H1 (cell line): Measurements from ENCODE around the gene SLC2A5. TPM values are rescaled to one million over a fixed set of nuclear protein-coding genes. Genes with fewer than 3 reads are reported as not detected.

ENCODE experiments used
- CTCF ChIA-PET: fragments of 300-600 bp; sonication (Branson Sonifier 250); formaldehyde crosslinking; loops from one replicate; lab custom pipeline; 2021; ENCODE audit not compliant: partially characterized antibody; lab: Charles Lee
- POLR2A ChIA-PET: fragments of 300-600 bp; sonication (Branson Sonifier 250); formaldehyde crosslinking; loops from one replicate; lab custom pipeline; 2021; ENCODE audit warnings: inconsistent platforms; ENCODE audit not compliant: partially characterized antibody; lab: Charles Lee
- DNase-seq, 2 experiments: peaks; one replicate each; pipeline versions ENCODE4 v3.0.0 to v3.0.0-alpha.2; 2010 to 2022; ENCODE audit warnings: low spot score in 2 of 2, low read depth in 1 of 2, mixed read lengths in 1 of 2
- FAIRE-seq: peaks from 2 replicates; lab custom pipeline; 2011; peaks lifted over from hg19 to GRCh38; lab: Jason Lieb, UNC
- H2AFZ ChIP-seq: 2 replicates; pipeline ENCODE4 v1.8.1; 2012; ENCODE audit warnings: low read length, inconsistent platforms
- H2AK5ac ChIP-seq: 2 replicates; pipeline ENCODE4 v1.6.1; 2013; ENCODE audit warnings: low read depth, low read length
- H2BK120ac ChIP-seq: replicated peaks from 2 replicates; pipeline ENCODE3; 2013; ENCODE audit warnings: low read depth, low read length, inconsistent platforms
- H2BK12ac ChIP-seq: 2 replicates; pipeline ENCODE4 v1.6.1; 2013; ENCODE audit warnings: low read depth, low read length
- H2BK15ac ChIP-seq: 2 replicates; pipeline ENCODE4 v1.6.1; 2013; ENCODE audit warnings: low read length
- H2BK20ac ChIP-seq: 2 replicates; pipeline ENCODE4 v1.6.1; 2013; ENCODE audit warnings: low read length
- H2BK5ac ChIP-seq: 2 replicates; pipeline ENCODE4 v1.6.1; 2013; ENCODE audit warnings: low read depth, low read length
- H3K14ac ChIP-seq: 2 replicates; pipeline ENCODE4 v1.6.1; 2013; ENCODE audit warnings: inconsistent platforms; ENCODE audit not compliant: insufficient read length
- H3K18ac ChIP-seq: 2 replicates; pipeline ENCODE4 v1.6.1; 2013; ENCODE audit warnings: low read length; ENCODE audit errors: extremely low read depth
- H3K23ac ChIP-seq: 2 replicates; pipeline ENCODE4 v1.6.1; 2013; ENCODE audit warnings: inconsistent platforms; ENCODE audit not compliant: insufficient read length
- H3K23me2 ChIP-seq: 2 replicates; pipeline ENCODE4 v1.6.1; 2013; ENCODE audit warnings: low read depth, low read length
- H3K27ac ChIP-seq: 2 replicates; pipeline ENCODE4 v1.6.1; 2011; ENCODE audit warnings: low read depth, low read length, inconsistent platforms
- H3K27me3 ChIP-seq, 4 experiments: replicated peaks in 1 of 4; 1 replicate in 1 of 4; 2 replicates in 3 of 4; pipeline versions ENCODE4 v1.6.1 to v1.8.1; 2011 to 2013; ENCODE audit warnings: low read length in 3 of 4, mild to moderate bottlenecking in 3 of 4, inconsistent platforms in 2 of 4, mixed read lengths in 2 of 4, moderate library complexity in 1 of 4; ENCODE audit not compliant: control insufficient read depth in 3 of 4, insufficient read depth in 3 of 4; ENCODE audit errors: extremely low read depth in 1 of 4
- H3K36me3 ChIP-seq, 4 experiments: 2 replicates each; pipeline versions ENCODE4 v1.6.1 to v1.8.1; 2011 to 2013; ENCODE audit warnings: mild to moderate bottlenecking in 4 of 4, low read length in 3 of 4, moderate library complexity in 2 of 4, control low read depth in 1 of 4, inconsistent platforms in 1 of 4; ENCODE audit not compliant: insufficient read depth in 4 of 4, control insufficient read depth in 2 of 4
- H3K4ac ChIP-seq: replicated peaks from 2 replicates; pipeline ENCODE3; 2013; ENCODE audit warnings: low read length, low read depth, mixed read lengths, inconsistent platforms; ENCODE audit not compliant: insufficient read length
- H3K4me1 ChIP-seq, 4 experiments: replicated peaks in 1 of 4; 1 replicate in 1 of 4; 2 replicates in 3 of 4; pipeline versions ENCODE4 v1.6.1 to v1.8.1; 2011 to 2013; ENCODE audit warnings: low read length in 3 of 4, inconsistent platforms in 2 of 4, mixed read lengths in 1 of 4; ENCODE audit not compliant: insufficient read depth in 4 of 4, control insufficient read depth in 3 of 4
- H3K4me2 ChIP-seq, 2 experiments: 2 replicates each; pipeline versions ENCODE4 v1.6.1 to v1.8.1; 2011 to 2013; ENCODE audit warnings: low read depth in 2 of 2, low read length in 2 of 2, control low read depth in 1 of 2, inconsistent platforms in 1 of 2, mild to moderate bottlenecking in 1 of 2; ENCODE audit not compliant: insufficient read depth in 1 of 2
- H3K4me3 ChIP-seq, 4 experiments: fragments of 200-600, 300-600 bp in 1 of 4; sonication (generic), shearing (Covaris generic), sonication (Bioruptor Twin) in 1 of 4; 2 replicates each; pipeline versions ENCODE4 v1.5.1 to v1.8.1; 2011 to 2016; ENCODE audit warnings: low read length in 4 of 4, low read depth in 3 of 4, control low read depth in 2 of 4, inconsistent platforms in 2 of 4, mild to moderate bottlenecking in 2 of 4, mixed read lengths in 1 of 4, moderate library complexity in 1 of 4; ENCODE audit not compliant: insufficient read depth in 2 of 4; ENCODE audit errors: extremely low read depth in 1 of 4
- H3K56ac ChIP-seq: replicated peaks from 2 replicates; pipeline ENCODE3; 2013; ENCODE audit warnings: low read depth, mild to moderate bottlenecking, mixed read lengths, low read length, inconsistent platforms; ENCODE audit not compliant: insufficient read length
- H3K79me1 ChIP-seq: 2 replicates; pipeline ENCODE4 v1.6.1; 2013; ENCODE audit warnings: low read depth, low read length, control low read depth
- H3K79me2 ChIP-seq, 2 experiments: 2 replicates each; pipeline versions ENCODE4 v1.6.1 to v1.8.1; 2012 to 2013; ENCODE audit warnings: low read length in 2 of 2, mild to moderate bottlenecking in 2 of 2, inconsistent platforms in 1 of 2; ENCODE audit not compliant: insufficient read depth in 2 of 2, control insufficient read depth in 1 of 2
- H3K9ac ChIP-seq, 4 experiments: replicated peaks in 1 of 4; 1 replicate in 1 of 4; 2 replicates in 3 of 4; pipeline versions ENCODE4 v1.6.1 to v1.8.1; 2011 to 2013; ENCODE audit warnings: low read depth in 3 of 4, low read length in 3 of 4, control low read depth in 2 of 4, mild to moderate bottlenecking in 2 of 4, moderate library complexity in 2 of 4, inconsistent platforms in 1 of 4; ENCODE audit errors: extremely low read depth in 1 of 4
- H3K9me3 ChIP-seq, 2 experiments: 2 replicates each; pipeline versions ENCODE4 v1.6.1 to v1.8.1; 2012 to 2013; ENCODE audit warnings: mild to moderate bottlenecking in 2 of 2, moderate library complexity in 2 of 2, control low read depth in 1 of 2, inconsistent platforms in 1 of 2, low read depth in 1 of 2, low read length in 1 of 2, mixed read lengths in 1 of 2; ENCODE audit not compliant: insufficient read depth in 2 of 2
- H4K20me1 ChIP-seq, 2 experiments: replicated peaks in 1 of 2; 2 replicates each; pipeline versions ENCODE3 to v1.8.1; 2011 to 2013; ENCODE audit warnings: inconsistent platforms in 2 of 2, low read length in 2 of 2, mild to moderate bottlenecking in 1 of 2; ENCODE audit not compliant: insufficient read depth in 2 of 2, control insufficient read depth in 1 of 2
- H4K5ac ChIP-seq: 2 replicates; pipeline ENCODE4 v1.6.1; 2013; ENCODE audit warnings: low read length, low read depth, mixed read lengths, inconsistent platforms; ENCODE audit not compliant: insufficient read length
- H4K8ac ChIP-seq: 2 replicates; pipeline ENCODE4 v1.8.0; 2013; ENCODE audit warnings: mild to moderate bottlenecking, moderate library complexity, low read length, inconsistent platforms; ENCODE audit not compliant: insufficient read depth; ENCODE audit errors: extremely low read depth
- H4K91ac ChIP-seq: replicated peaks from 2 replicates; pipeline ENCODE3; 2013; ENCODE audit warnings: low read length, mixed read lengths, inconsistent platforms; ENCODE audit not compliant: insufficient read length
- ASH2L ChIP-seq: fragments of 200-600, 300-600 bp; sonication (generic); IDR thresholded peaks from one replicate; pipeline ENCODE4 v1.7.1; 2017; ENCODE audit warnings: low read length
- BACH1 ChIP-seq: IDR thresholded peaks from 2 replicates; pipeline ENCODE4 v1.6.1; 2012; ENCODE audit warnings: low read length, improper control_type of control experiment
- CEBPB ChIP-seq: IDR thresholded peaks from 2 replicates; pipeline ENCODE4 v1.6.1; 2012; ENCODE audit warnings: low read depth, low read length
- CREB1 ChIP-seq: IDR thresholded peaks from 2 replicates; pipeline ENCODE4 v1.6.1; 2012; ENCODE audit warnings: inconsistent platforms
- JUN ChIP-seq: IDR thresholded peaks from 2 replicates; pipeline ENCODE4 v1.6.1; 2011; ENCODE audit warnings: low read depth, mild to moderate bottlenecking, improper control_type of control experiment, low read length
- JUND ChIP-seq: IDR thresholded peaks from 2 replicates; pipeline ENCODE4 v1.6.1; 2011; ENCODE audit warnings: mild to moderate bottlenecking, improper control_type of control experiment, low read length
- KDM1A ChIP-seq: fragments of 200-600, 300-600 bp; sonication (generic); IDR thresholded peaks from 2 replicates; pipeline ENCODE4 v1.7.1; 2016; ENCODE audit warnings: mild to moderate bottlenecking, low read length, borderline replicate concordance
- MAFK ChIP-seq: IDR thresholded peaks from 2 replicates; pipeline ENCODE4 v1.6.1; 2012; ENCODE audit warnings: low read depth, mild to moderate bottlenecking, improper control_type of control experiment, low read length
- PHF8 ChIP-seq: fragments of 200-600 bp; sonication (generic); conservative IDR thresholded peaks from 2 replicates; pipeline ENCODE4 v1.7.1; 2012; ENCODE audit warnings: low read depth, mild to moderate bottlenecking, inconsistent platforms, low read length, moderate library complexity
- RBBP5 ChIP-seq: IDR thresholded peaks from 2 replicates; pipeline ENCODE4 v1.7.1; 2012; ENCODE audit warnings: low read depth, mild to moderate bottlenecking, inconsistent platforms, low read length, moderate library complexity, borderline replicate concordance
- RNF2 ChIP-seq: fragments of 200-900, 300-1000 bp; sonication (generic); IDR thresholded peaks from 2 replicates; pipeline ENCODE4 v1.7.1; 2016; ENCODE audit warnings: borderline replicate concordance, low read depth, mild to moderate bottlenecking, antibody characterized with exemption, low read length; ENCODE audit not compliant: poor library complexity, severe bottlenecking; ENCODE audit errors: missing control alignments
- YY1 ChIP-seq: IDR thresholded peaks from 2 replicates; pipeline ENCODE4 v1.6.1; 2011; ENCODE audit warnings: low read depth, mild to moderate bottlenecking, low read length
- WGBS, 2 experiments: shearing (Covaris generic) in 1 of 2; methylation state at CpG; one replicate each; pipeline versions ENCODE4 v1.1.6 to v1.1.7; 2013 to 2015; ENCODE audit warnings: low lambda C conversion rate in 2 of 2, mixed read lengths in 2 of 2, inconsistent platforms in 1 of 2, low coverage in 1 of 2, missing lambda C conversion rate in 1 of 2; ENCODE audit not compliant: insufficient replicate concordance in 2 of 2, insufficient coverage in 1 of 2, insufficient read length in 1 of 2; ENCODE audit errors: extremely low coverage in 1 of 2, missing lambda C conversion rate in 1 of 2; 5-methylcytosine and 5-hydroxymethylcytosine counted together
- polyA plus RNA-seq, 7 experiments: library from polyadenylated mRNA; depleted of rRNA in 3 of 7; stranded (reverse) in 5 of 7; unstranded in 2 of 7; fragments of >200 nt in 5 of 7; fragments of 200-250 nt in 2 of 7; gene quantifications; 1 replicate in 5 of 7; 2 replicates in 1 of 7; 4 replicates in 1 of 7; pipeline versions ENCODE4 v1.2.1 to v1.2.3, GENCODE V29; 2011 to 2013; ENCODE audit warnings: missing spikeins in 2 of 7, mixed read lengths in 2 of 7
- total RNA-seq: library from RNA; stranded (reverse); fragmentation: NEBNext Ultra II Directional; extraction: Animal tissue kit (Norgen Biotek cat#: 25700); gene quantifications from 2 replicates; pipeline ENCODE4 v1.2.1, GENCODE V29; 2021

Gene SLC2A5
- total and polyA plus RNA-seq, 2 of the 8 experiments (the other 6 are each of a cell fraction or from before 2014, with no cell fraction given): 0.12 TPM; not detected in 1

DNA sequence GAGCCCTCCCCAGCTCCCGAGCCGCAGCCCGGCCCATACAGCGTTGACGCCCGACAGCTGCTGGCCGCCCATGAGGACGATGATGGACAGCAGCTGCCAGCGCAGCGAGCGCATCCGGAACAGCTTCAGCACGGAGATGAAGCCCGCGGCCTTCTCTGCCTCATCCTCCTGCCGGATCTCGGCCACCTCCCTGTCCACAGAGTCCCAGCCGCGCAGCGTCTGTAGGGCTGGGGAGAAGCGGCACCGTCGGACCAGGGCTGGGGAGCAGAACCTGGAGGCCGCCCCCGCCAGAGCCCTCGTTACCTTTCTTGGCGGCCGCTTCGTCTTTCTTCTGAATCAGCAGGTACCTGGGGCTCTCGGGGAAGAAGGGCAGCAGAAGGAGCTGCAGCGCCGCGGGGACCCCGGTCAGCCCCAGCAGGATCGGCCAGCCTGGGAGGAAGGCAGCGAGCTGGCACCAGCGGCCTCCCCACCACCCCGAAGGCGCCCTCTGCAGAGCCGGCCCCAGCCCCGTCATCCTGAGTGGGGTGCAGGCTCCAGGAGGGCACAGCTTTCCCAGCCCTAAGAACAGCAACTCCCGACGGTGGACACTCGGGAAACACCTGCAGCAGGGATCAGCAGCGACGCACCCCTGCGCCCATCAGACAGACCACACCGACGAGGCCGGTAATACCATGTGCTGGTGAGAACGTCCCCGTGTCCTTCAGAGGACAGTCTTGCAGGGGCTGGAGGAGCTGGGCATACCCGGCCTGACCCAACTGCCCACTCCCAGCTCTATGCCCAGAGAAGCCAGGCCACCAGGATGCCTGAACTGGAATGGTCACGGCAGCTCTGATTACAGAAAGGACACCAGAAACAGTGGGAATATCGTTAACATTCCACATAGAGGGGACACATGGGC lies 29.4 kb downstream of the SLC2A5 start:
- POLR2A ChIA-PET: no interaction called here
- TF ChIP-seq RBBP5: no peak
- TF ChIP-seq MAFK: no peak
- no peak for TF ChIP-seq ASH2L
- no peak for TF ChIP-seq KDM1A
- no peak for TF ChIP-seq JUND
- no peak for TF ChIP-seq YY1
- no peak for TF ChIP-seq JUN
- no peak for TF ChIP-seq CEBPB
- TF ChIP-seq PHF8: no peak
- TF ChIP-seq CREB1: no peak
- no peak for TF ChIP-seq BACH1
- no peak for TF ChIP-seq RNF2

More for the DNA sequence above, 29.4 kb downstream of the SLC2A5 start:
- no peak overlapping the region for H2BK15ac ChIP-seq
- no peak overlapping the region for H2AFZ ChIP-seq
- no peak overlapping the region for H4K91ac ChIP-seq
- no peak overlapping the region for H2BK20ac ChIP-seq
- H3K27ac ChIP-seq: no peak overlapping the region
- H2BK12ac ChIP-seq: no peak overlapping the region
- no peak overlapping the region for H3K4me2 ChIP-seq
- H3K14ac ChIP-seq: no peak overlapping the region
- H2AK5ac ChIP-seq: no peak overlapping the region
- H3K23me2 ChIP-seq: no peaks in the 10 kb centered on the region
- no peaks in the 10 kb centered on the region; a peak in 1 of 8 replicates for H3K36me3 ChIP-seq
- H4K8ac ChIP-seq: peak overlapping the region; percentile 79; the same call in 1 of the 2 replicates
- no peak overlapping the region for H3K4ac ChIP-seq
- H2BK5ac ChIP-seq: no peak overlapping the region
- no peak overlapping the region for H3K23ac ChIP-seq
- no peak for FAIRE-seq
- no peak for DNase-seq
- no peak overlapping the region for H4K5ac ChIP-seq
- no peak overlapping the region for H3K4me3 ChIP-seq
- H3K9me3 ChIP-seq: peaks cover 0 to 4% of the 10 kb centered on the region in 2 experiments; a peak in 1 of 4 replicates
- CTCF ChIA-PET: interaction anchor here (0.6 to 3.7 kb wide), 11 partner anchors 8 to 737 kb away, joined by 3 to 14 read pairs (median 3); no protein-coding TSS in a partner anchor
- H3K79me2 ChIP-seq: no peaks in the 10 kb centered on the region
- H3K18ac ChIP-seq: no peak overlapping the region
- no peaks in the 10 kb centered on the region; a peak in 1 of 7 replicates for H3K27me3 ChIP-seq
- H3K79me1 ChIP-seq: no peaks in the 10 kb centered on the region
- 92% methylated on average over 46 of the region's 55 CpGs; no CpG with 5 or more reads in 1 of the 2 experiments for WGBS, 2 experiments
- no peak overlapping the region for H3K56ac ChIP-seq
- no peak overlapping the region for H3K9ac ChIP-seq
- H3K4me1 ChIP-seq: no peaks in the 10 kb centered on the region
- H2BK120ac ChIP-seq: no peak overlapping the region
- peaks cover 0 to 2% of the 10 kb centered on the region in 2 experiments for H4K20me1 ChIP-seq
